MM.1S (cell line): ENCODE results near the gene DCP1A.

Source experiments
- DNase-seq: peaks from one replicate; pipeline ENCODE4 v3.0.0-alpha.2; 2015
- H2AFZ ChIP-seq: fragments of 300-600 bp; sonication (generic); 2 replicates; pipeline ENCODE4 v1.6.0; 2016; ENCODE audit warnings: antibody characterized with exemption, low read length
- H3F3A ChIP-seq: fragments of 300-600 bp; sonication (generic); 2 replicates; pipeline ENCODE4 v1.6.1; 2016; ENCODE audit warnings: mild to moderate bottlenecking, antibody characterized with exemption, low read length, moderate library complexity, mixed read lengths; ENCODE audit not compliant: insufficient read depth
- H3K27ac ChIP-seq: fragments of 300-600 bp; sonication (generic); 2 replicates; pipeline ENCODE4 v1.5.1; 2016; ENCODE audit warnings: mild to moderate bottlenecking, low read length
- H3K27me3 ChIP-seq: fragments of 300-600 bp; sonication (generic); replicated peaks from 2 replicates; pipeline ENCODE4 v1.6.0; 2016; ENCODE audit warnings: low read length; ENCODE audit not compliant: insufficient read depth
- H3K36me3 ChIP-seq: fragments of 300-600 bp; sonication (generic); replicated peaks from 2 replicates; pipeline ENCODE4 v1.6.1; 2016; ENCODE audit warnings: mild to moderate bottlenecking, low read length, mixed read lengths; ENCODE audit not compliant: insufficient read depth
- H3K4me1 ChIP-seq: fragments of 300-600 bp; sonication (generic); 2 replicates; pipeline ENCODE4 v1.6.1; 2016; ENCODE audit warnings: low read length, mixed read lengths
- H3K4me2 ChIP-seq: fragments of 300-600 bp; sonication (generic); 2 replicates; pipeline ENCODE4 v1.6.0; 2016; ENCODE audit warnings: low read depth, low read length
- H3K4me3 ChIP-seq: fragments of 300-600 bp; sonication (generic); 2 replicates; pipeline ENCODE4 v1.5.1; 2016; ENCODE audit warnings: low read length, mixed read lengths
- H3K79me2 ChIP-seq: fragments of 300-600 bp; sonication (generic); 2 replicates; pipeline ENCODE4 v1.6.1; 2016; ENCODE audit warnings: mixed run types, low read length, mixed read lengths
- H3K9ac ChIP-seq: fragments of 300-600 bp; sonication (generic); 2 replicates; pipeline ENCODE4 v1.6.1; 2016; ENCODE audit warnings: low read length, mixed read lengths
- H3K9me2 ChIP-seq: fragments of 300-600 bp; sonication (generic); replicated peaks from 2 replicates; pipeline ENCODE4 v1.6.1; 2016; ENCODE audit warnings: mild to moderate bottlenecking, low read length, mixed read lengths; ENCODE audit not compliant: insufficient read depth
- H3K9me3 ChIP-seq: fragments of 300-600 bp; sonication (generic); replicated peaks from 2 replicates; pipeline ENCODE4 v1.6.1; 2016; ENCODE audit warnings: mild to moderate bottlenecking, low read length, mixed read lengths; ENCODE audit not compliant: insufficient read depth
- H4K20me1 ChIP-seq: fragments of 300-600 bp; sonication (generic); 2 replicates; pipeline ENCODE4 v1.6.1; 2016; ENCODE audit warnings: mild to moderate bottlenecking, low read length, moderate library complexity, mixed read lengths; ENCODE audit not compliant: insufficient read depth
- EZH2 ChIP-seq: fragments of 300-600 bp; sonication (generic); optimal IDR thresholded peaks from 2 replicates; pipeline ENCODE3; 2017; ENCODE audit warnings: low read depth, mild to moderate bottlenecking, antibody characterized with exemption, low read length, mixed read lengths
- EZH2phosphoT487 ChIP-seq: fragments of 300-600 bp; sonication (generic); IDR thresholded peaks from 2 replicates; pipeline ENCODE4 v1.6.1; 2018; ENCODE audit warnings: antibody characterized with exemption, low read length
- TF ChIP-seq, protein P1 (sequence below): fragments of 300-600 bp; sonication (generic); IDR thresholded peaks from 2 replicates; pipeline ENCODE4 v1.5.1; 2016; ENCODE audit warnings: antibody characterized with exemption, low read length, mixed read lengths

Gene DCP1A

DNA sequence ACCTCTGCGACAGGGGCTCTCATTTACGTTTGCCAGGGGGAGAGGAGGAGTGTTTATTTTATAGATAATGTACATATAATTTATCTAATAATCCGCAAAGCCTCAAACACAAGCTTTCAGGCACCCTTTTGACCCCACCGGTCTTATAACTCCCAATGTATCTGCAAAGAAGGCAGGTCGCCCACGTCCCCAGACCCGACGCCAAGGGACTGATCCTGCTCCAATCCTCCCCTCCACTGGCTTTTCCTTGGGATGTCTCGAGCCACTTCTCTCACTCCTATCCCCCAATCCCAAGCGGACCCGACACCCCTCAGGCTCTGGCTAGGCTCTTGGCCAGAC lies 452 bp downstream of the DCP1A start:
- Histone ChIP-seq H4K20me1 (no peaks in the 10 kb centered on the region), H3K4me1 (peaks cover 8% of the 10 kb centered on the region), H2AFZ (peak overlapping the region; percentile 81), H3K27me3 (no peaks in the 10 kb centered on the region), H3K36me3 (0 out of 2 replicates have a peak, but pooled peaks cover 5% of the 10 kb centered on the region), H3K9me3 (no peaks in the 10 kb centered on the region), H3K9me2 (no peaks in the 10 kb centered on the region), H3K9ac (peak overlapping the region; percentile 88), H3K4me2 (peak overlapping the region; percentile 74), H3K4me3 (peak overlapping the region; percentile 92), H3K27ac (peak overlapping the region; percentile 54; the same call in 1 of the 2 replicates), H3F3A (no peaks in the 10 kb centered on the region), H3K79me2 (peaks cover 50% of the 10 kb centered on the region)
- DNase-seq, result no peak
- no peak for TF ChIP-seq EZH2
- no peak for TF ChIP-seq EZH2phosphoT487

DNA sequence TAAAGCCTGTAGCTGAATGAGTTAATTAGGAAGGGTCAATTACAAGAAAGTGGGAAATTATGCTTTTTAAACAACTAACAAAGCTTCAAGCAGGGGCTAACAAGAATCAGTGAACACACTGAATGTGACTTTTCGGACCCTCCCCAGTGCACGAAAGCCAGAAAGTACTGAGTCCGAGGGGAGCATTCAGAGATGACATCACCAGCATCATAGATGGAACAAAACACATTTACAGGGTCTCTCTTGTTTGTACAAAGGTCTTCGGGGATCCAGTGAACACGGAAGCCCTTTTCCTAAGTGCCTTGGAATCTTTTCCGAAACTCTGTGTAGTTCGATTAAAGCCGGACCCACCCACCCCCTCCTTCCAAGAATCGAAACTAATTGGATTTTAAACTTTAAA lies 829 bp downstream of the DCP1A start:
- Histone ChIP-seq H4K20me1 (no peaks in the 10 kb centered on the region), H3F3A (no peaks in the 10 kb centered on the region), H3K27me3 (no peaks in the 10 kb centered on the region), H2AFZ (peak overlapping the region; percentile 81; the same call in 1 of the 2 replicates), H3K4me2 (peak overlapping the region; percentile 74), H3K9me2 (no peaks in the 10 kb centered on the region), H3K79me2 (peaks cover 50% of the 10 kb centered on the region), H3K9ac (peak overlapping the region; percentile 88), H3K27ac (no peak overlapping the region), H3K4me1 (peaks cover 8% of the 10 kb centered on the region), H3K4me3 (peak overlapping the region; percentile 92), H3K36me3 (0 out of 2 replicates have a peak, but pooled peaks cover 5% of the 10 kb centered on the region), H3K9me3 (no peaks in the 10 kb centered on the region)
- DNase-seq, result peak; percentile 7
- TF ChIP-seq EZH2, result no peak
- TF ChIP-seq, protein P1, sequence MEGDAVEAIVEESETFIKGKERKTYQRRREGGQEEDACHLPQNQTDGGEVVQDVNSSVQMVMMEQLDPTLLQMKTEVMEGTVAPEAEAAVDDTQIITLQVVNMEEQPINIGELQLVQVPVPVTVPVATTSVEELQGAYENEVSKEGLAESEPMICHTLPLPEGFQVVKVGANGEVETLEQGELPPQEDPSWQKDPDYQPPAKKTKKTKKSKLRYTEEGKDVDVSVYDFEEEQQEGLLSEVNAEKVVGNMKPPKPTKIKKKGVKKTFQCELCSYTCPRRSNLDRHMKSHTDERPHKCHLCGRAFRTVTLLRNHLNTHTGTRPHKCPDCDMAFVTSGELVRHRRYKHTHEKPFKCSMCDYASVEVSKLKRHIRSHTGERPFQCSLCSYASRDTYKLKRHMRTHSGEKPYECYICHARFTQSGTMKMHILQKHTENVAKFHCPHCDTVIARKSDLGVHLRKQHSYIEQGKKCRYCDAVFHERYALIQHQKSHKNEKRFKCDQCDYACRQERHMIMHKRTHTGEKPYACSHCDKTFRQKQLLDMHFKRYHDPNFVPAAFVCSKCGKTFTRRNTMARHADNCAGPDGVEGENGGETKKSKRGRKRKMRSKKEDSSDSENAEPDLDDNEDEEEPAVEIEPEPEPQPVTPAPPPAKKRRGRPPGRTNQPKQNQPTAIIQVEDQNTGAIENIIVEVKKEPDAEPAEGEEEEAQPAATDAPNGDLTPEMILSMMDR, result no peak
- TF ChIP-seq EZH2phosphoT487, result no peak

DNA sequence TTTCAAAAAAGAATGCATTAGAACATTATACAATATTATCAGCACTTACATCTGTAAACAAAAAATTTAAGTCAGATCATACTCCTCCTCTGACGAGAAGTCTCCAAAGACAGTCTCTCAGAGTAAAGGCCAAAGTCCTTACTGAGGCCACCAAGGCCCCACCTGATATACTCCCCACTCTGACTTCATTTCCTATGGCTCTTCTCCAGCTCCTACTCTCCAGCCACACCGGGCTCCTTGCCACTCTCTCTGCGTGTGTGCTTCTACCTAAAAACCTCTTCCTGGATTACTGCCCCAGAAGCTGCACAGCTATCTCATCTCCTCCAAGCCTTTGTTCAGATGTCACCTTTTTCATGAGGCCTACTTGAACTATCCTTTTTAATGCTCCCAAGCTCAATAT lies 5.0 kb downstream of the DCP1A start:
- Histone ChIP-seq H3K9ac (no peak overlapping the region), H3K79me2 (peaks cover 68% of the 10 kb centered on the region), H3K27ac (no peak overlapping the region)

More for the DNA sequence above, 5.0 kb downstream of the DCP1A start:
- Histone ChIP-seq H3K27me3 (no peaks in the 10 kb centered on the region), H3K36me3 (0 out of 2 replicates have a peak, but pooled peaks cover 8% of the 10 kb centered on the region), H4K20me1 (no peaks in the 10 kb centered on the region), H3K4me1 (peaks cover 8% of the 10 kb centered on the region), H2AFZ (no peak overlapping the region), H3K9me2 (no peaks in the 10 kb centered on the region), H3K4me3 (no peak overlapping the region), H3K4me2 (no peak overlapping the region), H3K9me3 (no peaks in the 10 kb centered on the region), H3F3A (no peaks in the 10 kb centered on the region)
- no peak for DNase-seq
- TF ChIP-seq, protein P1, result no peak
- no peak for TF ChIP-seq EZH2phosphoT487
- TF ChIP-seq EZH2, result no peak
